HS-5 (cell line): Measurements from ENCODE around the gene HEXIM1.

Source experiments
- DNase-seq: peaks from one replicate; pipeline ENCODE4 v3.0.0-alpha.2; 2012; ENCODE audit warnings: low read depth

The HEXIM1 gene

GRCh38 chr17:45172541-45173286 lies 24.4 kb downstream of the HEXIM1 start:
- no peak for DNase-seq

DNA sequence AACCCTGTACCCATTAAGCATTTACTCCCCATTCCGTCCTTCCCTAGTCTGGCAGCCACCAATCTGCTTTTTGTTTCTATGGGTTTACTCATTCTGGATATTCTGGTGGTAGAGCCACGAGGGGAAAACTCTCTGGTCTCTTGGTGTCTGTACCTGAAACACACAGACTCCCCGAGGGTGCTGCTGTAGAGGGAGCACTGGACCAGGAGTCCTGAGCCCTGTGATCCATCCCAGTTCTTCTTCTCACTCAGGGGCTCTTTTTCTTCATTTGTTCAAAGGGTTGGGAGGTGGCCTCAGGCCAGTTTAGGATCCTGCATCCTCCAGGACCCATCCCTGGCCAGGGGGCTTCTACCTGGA lies 27.5 kb downstream of the HEXIM1 start:
- DNase-seq: no peak

DNA sequence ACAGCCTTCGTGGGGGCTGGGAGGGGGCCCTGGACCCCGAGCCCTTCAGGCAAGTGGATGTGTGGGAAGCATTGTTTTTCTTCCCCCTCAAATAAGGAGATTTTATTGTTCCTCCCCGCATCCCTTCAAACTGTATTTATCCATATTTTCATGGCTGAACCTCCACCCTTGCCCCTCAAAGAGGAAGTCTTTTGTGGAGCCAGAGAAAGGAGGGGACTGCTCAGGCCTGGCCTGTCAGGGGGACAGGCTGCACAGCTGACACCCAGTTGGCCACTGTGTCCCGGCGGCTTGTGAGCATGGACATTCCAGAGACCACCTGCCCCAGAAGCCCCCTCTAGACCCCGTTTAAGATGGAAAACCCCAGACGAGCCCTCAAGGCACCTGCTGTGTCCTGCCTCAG lies 29.3 kb downstream of the HEXIM1 start:
- no peak for DNase-seq

- DNase-seq: no peak
These were observed 35.9 kb downstream of the HEXIM1 start for GRCh38 chr17:45184144-45184543.

- DNase-seq: no peak
These were observed 38.6 kb downstream of the HEXIM1 start for GRCh38 chr17:45186801-45187354.

- no peak for DNase-seq
These were observed 40.7 kb downstream of the HEXIM1 start for GRCh38 chr17:45189009-45189408.

- DNase-seq: no peak
These were observed 42.4 kb downstream of the HEXIM1 start for GRCh38 chr17:45190503-45191255.

GRCh38 chr17:45195424-45195823 lies 47.1 kb downstream of the HEXIM1 start:
- DNase-seq: no peak

- DNase-seq: no peak
These were observed 48.8 kb downstream of the HEXIM1 start for GRCh38 chr17:45197108-45197507.

DNA sequence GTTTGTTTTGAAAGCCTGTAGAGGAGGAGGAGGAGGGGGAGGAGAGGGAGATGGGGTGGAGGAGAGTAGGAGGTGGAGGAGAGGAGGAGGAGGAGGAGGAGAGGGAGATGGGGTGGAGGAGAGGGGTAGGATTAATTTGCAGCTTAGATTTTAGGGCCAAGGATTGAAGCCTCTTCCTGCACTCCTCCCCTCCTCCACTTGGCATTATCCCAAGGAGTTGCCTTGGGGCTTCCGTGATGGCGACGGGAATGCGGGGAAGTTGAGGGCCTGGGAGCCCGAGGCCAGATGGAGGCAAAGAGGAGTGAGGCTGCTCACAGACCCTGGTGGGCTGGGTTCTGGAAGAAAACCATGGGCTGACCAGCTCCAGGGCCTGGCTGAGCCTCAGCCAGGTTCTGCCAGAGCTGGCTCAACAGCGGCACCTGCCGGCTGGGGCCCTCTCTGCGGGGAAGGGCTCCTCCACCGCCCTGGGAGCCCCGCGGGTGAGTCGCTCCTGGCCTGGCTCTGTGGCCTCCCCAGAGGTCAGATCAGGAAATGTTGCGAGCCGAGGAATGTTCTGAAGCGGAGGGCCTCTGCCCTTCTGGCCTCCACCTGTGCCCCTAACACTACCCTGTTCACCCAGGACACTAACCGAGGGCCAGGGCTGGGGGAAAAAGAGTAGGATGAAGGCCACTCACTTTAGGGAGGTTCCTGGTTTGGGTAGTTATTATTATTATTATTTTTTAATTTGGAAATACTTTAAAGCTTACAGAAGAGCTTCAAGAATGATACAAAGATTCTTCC lies 49.5 kb downstream of the HEXIM1 start:
- DNase-seq: peak; percentile 45

DNA sequence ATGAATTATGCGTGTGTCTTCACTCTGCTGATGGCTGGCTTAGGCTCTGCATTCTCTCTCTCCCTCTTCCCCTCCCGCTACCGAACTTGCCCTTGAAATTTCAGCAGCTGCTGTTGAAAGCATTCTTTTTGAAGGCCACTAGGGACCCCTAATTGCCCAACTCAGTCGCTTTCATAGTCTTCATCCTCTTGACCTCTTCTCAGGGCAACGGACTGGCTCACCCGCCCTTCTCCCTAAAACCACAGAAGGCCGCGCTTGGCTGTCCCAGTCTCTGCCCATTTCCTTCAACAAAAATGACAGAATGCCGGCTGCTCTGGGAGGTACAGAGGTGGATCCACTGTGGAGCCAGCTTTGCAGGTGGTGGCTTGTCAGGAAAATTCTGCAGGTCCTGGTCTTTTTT lies 52.4 kb downstream of the HEXIM1 start:
- no peak for DNase-seq

DNA sequence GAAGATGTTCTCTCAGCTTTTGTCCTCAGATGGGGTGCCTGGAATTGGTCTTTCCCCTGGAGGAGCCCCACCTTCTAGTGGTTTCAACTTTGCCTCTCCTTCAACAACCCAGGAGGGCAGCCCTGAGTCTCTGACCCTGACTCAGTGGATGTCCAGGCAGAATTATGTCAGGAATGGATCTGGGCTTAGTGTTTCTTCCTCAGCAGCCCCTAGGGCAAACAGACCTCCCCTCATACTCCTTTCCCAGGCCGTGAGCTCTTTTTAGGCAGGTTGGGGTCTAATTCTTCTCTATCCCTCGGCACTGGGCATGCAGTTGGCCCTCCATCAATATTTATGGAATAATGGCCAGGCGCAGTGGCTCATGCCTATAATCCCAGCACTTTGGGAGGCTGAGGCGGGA lies 53.2 kb downstream of the HEXIM1 start:
- DNase-seq: no peak
